Natural killer cell treated with Interleukin-12 subunit alpha and Interleukin-12 subunit beta and Interleukin-15 and Interleukin-18, amount 100 ng/mL, for 72 hours (primary cell): Measurements from ENCODE around the gene PLCL2. TPM values are rescaled to one million over a fixed set of nuclear protein-coding genes. Genes with fewer than 3 reads are reported as not detected.

Source experiments
- ATAC-seq, 2 donors: fragments of 150-1000 bp; cut with Tn5 transposase in 1 of 2; sonication (Bioruptor Pico), chemical (Tn5 transposase) in 1 of 2; 2 replicates each; pipeline ENCODE4 v1.10.0; 2021
- DNase-seq: peaks from one replicate; pipeline ENCODE4 v3.0.0; 2022; ENCODE audit warnings: low spot score
- H3K27ac Mint-ChIP-seq, 2 donors: 1 replicate in 1 of 2; 2 replicates in 1 of 2; pipeline ENCODE4 v1.8.0; 2022; ENCODE audit warnings: mixed read lengths in 2 of 2, mild to moderate bottlenecking in 1 of 2, moderate library complexity in 1 of 2
- H3K27me3 Mint-ChIP-seq, 2 donors: 1 replicate in 1 of 2; 2 replicates in 1 of 2; pipeline ENCODE4 v1.8.0; 2022; ENCODE audit warnings: mixed read lengths in 2 of 2
- H3K36me3 Mint-ChIP-seq: one replicate; pipeline ENCODE4 v1.8.0; 2022; ENCODE audit warnings: mixed read lengths
- H3K4me1 Mint-ChIP-seq, 2 donors: 1 replicate in 1 of 2; 2 replicates in 1 of 2; pipeline ENCODE4 v1.8.0; 2022; ENCODE audit warnings: low read depth in 2 of 2, mixed read lengths in 2 of 2, mild to moderate bottlenecking in 1 of 2
- H3K4me3 Mint-ChIP-seq: one replicate; pipeline ENCODE4 v1.8.0; 2022; ENCODE audit warnings: mixed read lengths
- H3K9me3 Mint-ChIP-seq: 2 replicates; pipeline ENCODE4 v1.8.0; 2022; ENCODE audit warnings: mixed read lengths
- total RNA-seq, 2 donors: library from RNA; stranded (reverse); gene quantifications; one replicate each; pipeline ENCODE4 v1.2.3, GENCODE V29; 2022

Gene PLCL2
- total RNA-seq, 2 donors from 2014 or later = 12.5 to 17.2 TPM

DNA sequence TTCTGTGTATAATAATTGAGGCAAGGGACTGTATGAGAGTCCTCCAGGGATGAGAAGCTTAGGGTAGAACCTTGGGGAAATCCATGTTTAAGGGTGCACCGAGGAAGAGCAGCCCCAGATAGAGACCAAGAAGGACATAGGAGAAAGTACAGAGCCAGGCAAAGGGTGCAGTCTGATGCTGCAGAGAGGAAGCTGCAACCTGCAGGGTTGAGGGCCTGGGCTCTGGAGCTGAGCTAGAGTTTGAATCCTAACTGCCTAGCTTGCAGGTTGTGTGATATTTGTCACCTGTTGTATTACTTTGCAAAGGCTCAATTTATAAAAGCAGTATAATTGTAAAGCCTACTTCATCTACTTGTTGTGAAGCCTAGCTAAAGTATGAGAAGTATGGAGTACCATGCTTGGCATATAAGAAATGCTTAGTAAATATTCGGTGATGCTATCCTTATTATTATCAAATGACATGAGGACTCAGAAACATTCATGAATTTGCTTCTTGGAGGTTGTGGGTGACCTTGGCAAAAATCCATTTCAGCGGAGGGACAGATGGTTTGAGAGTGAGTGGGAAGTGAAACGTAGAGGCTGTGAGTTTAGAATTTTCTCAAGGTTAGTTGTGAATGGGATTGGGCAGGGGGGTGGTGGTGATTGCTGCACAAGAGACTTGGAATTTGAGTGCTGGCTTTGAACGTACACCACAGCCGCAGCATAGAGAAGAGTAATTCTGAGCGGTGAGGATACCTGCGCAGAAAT, 43.8 kb downstream of the PLCL2 start:
- Mint-ChIP-seq H3K27me3 (no peaks in the 10 kb centered on the region), H3K9me3 (no peaks in the 10 kb centered on the region), H3K4me3 (no peak overlapping the region), H3K36me3 (no peaks in the 10 kb centered on the region), H3K4me1 (peaks cover 51 to 60% of the 10 kb centered on the region in 2 donors), H3K27ac (no peak overlapping the region)
- DNase-seq (no peak), ATAC-seq (peak in 1 of 2 donors; percentile 6)

DNA sequence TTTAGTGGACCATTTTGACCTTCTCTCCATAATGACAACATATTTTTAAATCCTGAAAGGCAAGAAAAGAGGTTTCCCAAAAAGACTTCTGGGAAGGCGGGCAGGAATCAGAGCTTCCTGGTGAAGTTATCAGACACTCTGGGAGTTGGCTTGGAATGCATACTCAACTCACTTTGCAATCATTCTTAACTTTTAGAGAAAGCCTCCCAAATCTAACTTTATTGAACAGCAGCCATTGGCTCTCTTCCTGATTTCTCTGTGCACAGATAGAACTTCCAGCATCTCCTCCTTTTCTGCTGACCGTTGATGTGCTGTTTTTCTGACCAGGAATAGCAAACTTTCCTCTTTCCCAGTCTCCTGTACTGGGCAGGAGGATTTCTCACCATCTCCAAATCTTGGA, 44.6 kb downstream of the PLCL2 start:
- Mint-ChIP-seq H3K27me3 (no peaks in the 10 kb centered on the region), H3K9me3 (no peaks in the 10 kb centered on the region), H3K4me3 (no peak overlapping the region), H3K4me1 (peaks cover 53 to 62% of the 10 kb centered on the region in 2 donors), H3K27ac (no peak overlapping the region), H3K36me3 (no peaks in the 10 kb centered on the region)
- no peak for ATAC-seq
- DNase-seq = no peak

DNA sequence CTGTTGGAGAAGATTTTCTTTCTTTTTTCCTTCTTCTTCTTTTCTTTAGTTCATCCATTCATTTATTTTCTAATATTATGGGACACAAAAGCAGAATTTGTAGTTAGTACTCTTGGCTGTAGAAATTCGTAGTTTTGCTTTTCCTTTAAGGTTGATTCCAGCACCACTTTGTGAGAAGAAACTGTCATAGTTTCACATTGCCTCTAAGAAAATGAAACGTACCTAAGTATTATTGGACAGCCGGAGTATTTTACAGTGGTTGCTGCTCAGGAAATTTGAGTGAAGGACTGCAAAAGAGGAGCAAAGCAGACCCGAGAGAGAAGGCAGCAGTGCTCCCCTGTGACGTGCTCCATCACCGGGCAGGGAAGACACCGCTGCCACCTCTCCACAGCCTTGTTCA, 48.1 kb downstream of the PLCL2 start:
- peak overlapping the region; percentile 44 to 90 for H3K27ac Mint-ChIP-seq
- peak overlapping the region; percentile 62 for H3K4me3 Mint-ChIP-seq

GRCh38 chr3:16935781-16936180, 51.0 kb downstream of the PLCL2 start:
- H3K4me1 Mint-ChIP-seq = peaks cover 60 to 78% of the 10 kb centered on the region in 2 donors
- no peaks in the 10 kb centered on the region for H3K27me3 Mint-ChIP-seq
- H3K36me3 Mint-ChIP-seq = no peaks in the 10 kb centered on the region
- no peak for DNase-seq
- H3K4me3 Mint-ChIP-seq = peak overlapping the region; percentile 61
- no peak for ATAC-seq
- H3K9me3 Mint-ChIP-seq = no peaks in the 10 kb centered on the region
- H3K27ac Mint-ChIP-seq = peak overlapping the region; percentile 43 to 73

More for the DNA sequence above, 48.1 kb downstream of the PLCL2 start:
- DNase-seq = no peak
- H3K4me1 Mint-ChIP-seq = peaks cover 69 to 84% of the 10 kb centered on the region in 2 donors
- H3K36me3 Mint-ChIP-seq = no peaks in the 10 kb centered on the region
- peak in 1 of 2 donors; percentile 60 for ATAC-seq
- H3K9me3 Mint-ChIP-seq = no peaks in the 10 kb centered on the region
- no peaks in the 10 kb centered on the region for H3K27me3 Mint-ChIP-seq

DNA sequence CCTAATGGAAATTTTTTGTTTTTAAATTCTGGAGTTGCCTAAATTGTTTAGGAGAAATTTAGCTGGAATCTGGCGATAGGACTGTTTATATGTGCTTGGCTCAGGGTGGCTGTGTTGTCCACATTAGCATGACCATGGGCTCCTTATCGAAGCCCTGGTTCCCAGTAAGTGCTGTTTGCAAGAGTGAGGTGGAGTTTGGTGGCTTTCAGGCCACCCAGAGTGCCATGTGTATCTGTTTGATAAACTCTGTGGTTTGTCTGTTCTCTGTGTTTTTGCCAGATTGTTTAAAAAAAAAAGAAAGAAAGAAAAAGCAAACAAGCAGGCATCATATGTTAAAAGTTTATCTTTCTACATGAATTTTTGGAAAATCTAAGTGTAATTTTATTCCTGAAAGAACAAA, 51.5 kb downstream of the PLCL2 start:
- no peaks in the 10 kb centered on the region for H3K9me3 Mint-ChIP-seq
- DNase-seq (no peak), ATAC-seq (peak in 1 of 2 donors; percentile 61)
- peak overlapping the region; percentile 61 for H3K4me3 Mint-ChIP-seq
- H3K36me3 Mint-ChIP-seq = no peaks in the 10 kb centered on the region
- H3K4me1 Mint-ChIP-seq = peaks cover 62 to 78% of the 10 kb centered on the region in 2 donors
- H3K27me3 Mint-ChIP-seq = no peaks in the 10 kb centered on the region
- peak overlapping the region; percentile 43 to 73 for H3K27ac Mint-ChIP-seq

DNA sequence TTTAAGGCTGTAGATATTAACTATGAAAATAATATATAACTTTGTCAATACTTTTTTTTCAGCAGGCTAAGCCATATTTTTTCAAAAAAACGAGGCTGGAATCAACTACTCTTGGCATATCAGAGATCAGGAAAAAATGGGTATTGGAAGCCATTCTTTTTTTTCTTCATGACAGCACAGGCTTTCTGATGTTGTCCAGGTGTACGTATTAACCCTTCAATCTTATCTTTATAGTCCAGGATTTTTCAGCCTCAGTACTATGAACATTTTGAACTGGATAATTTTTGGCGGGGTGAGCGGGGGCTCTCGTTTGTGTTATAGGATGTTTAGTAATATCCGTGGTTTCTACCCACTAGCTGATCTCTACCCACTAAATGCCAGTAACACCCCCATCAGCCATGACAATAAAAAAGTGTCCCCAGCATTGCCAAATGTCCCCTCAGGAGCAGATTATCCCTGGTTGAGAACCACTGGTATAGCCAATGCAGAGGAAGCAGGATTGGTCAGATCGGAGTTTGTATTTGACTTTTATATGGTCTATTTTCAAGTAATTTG, 52.0 kb downstream of the PLCL2 start:
- Mint-ChIP-seq H3K27ac (peak overlapping the region; percentile 43 to 73), H3K27me3 (no peaks in the 10 kb centered on the region), H3K4me3 (peak overlapping the region; percentile 61), H3K9me3 (no peaks in the 10 kb centered on the region), H3K36me3 (no peaks in the 10 kb centered on the region), H3K4me1 (peaks cover 64 to 78% of the 10 kb centered on the region in 2 donors)
- no peak for DNase-seq
- ATAC-seq = peak in 1 of 2 donors; percentile 53

DNA sequence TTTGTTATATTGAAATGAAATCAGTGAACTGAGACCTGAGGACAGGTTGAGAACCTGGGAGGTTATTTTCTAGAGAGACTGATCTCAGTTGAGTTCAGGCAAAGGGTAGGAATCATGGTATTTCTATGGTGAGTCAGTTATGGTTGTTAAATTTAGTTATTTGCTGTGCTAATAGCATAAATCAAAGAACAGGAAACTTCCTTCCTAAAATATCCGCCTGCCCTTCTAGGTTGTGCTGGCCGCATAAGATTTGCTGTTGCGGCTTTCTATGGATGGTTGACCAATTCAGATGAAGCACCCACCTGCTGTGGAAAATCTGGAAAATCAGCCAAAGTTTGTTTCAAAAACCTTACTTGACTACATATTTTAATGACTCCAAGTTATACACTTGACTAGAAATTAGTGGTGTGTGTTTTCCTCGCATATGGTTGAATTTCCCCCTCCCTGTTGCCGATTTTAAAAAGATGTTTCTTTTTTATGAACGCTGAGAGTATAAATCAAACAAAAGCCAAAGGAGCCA, 52.6 kb downstream of the PLCL2 start:
- no peaks in the 10 kb centered on the region for H3K27me3 Mint-ChIP-seq
- DNase-seq = no peak
- ATAC-seq = no peak
- no peak overlapping the region for H3K4me3 Mint-ChIP-seq
- H3K9me3 Mint-ChIP-seq = no peaks in the 10 kb centered on the region
- no peaks in the 10 kb centered on the region for H3K36me3 Mint-ChIP-seq
- peak overlapping the region; percentile 43 to 73 for H3K27ac Mint-ChIP-seq
- peaks cover 60 to 76% of the 10 kb centered on the region in 2 donors for H3K4me1 Mint-ChIP-seq

DNA sequence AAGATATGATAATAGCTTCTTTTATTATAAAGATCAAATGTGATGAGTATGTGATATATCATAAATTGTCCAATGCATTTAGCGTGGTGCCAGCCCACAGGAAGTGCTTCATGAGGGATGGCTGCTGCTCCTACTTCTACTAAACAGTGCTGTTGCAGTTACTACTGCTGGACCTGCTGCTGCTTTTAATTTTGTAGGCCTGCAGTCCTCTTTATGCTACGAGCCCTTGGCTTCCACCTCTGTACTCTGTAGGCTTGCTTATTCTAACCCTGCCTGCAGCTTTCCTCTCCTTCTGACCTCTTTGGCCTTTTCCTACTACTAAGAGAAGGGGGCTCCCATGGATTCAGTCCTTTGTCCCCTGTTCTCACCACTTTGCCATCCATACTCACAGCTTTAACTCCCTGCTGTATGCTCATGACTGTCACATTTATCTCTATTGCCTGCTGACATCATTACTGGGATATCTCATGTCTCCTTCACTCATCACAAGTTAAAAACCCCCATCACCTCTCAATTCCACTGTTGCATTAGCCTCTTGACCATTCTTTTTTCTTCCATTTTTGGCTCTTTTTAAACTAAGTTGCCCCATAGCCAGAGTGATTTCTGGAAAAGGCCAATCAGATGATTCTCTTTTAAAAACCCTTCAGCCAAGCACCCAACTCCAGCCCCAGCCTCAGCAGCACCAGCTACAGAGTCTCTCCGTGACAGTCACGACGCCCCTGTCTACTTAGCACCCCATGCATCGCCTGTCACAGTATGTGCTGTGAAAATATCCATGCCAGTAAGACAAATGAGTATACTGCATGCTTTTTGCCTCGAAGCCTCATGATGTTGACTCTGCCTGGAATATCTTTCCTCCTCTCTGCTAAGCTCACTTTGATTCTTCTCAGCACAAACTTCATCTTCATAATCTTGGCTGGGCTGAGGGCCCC, 56.3 kb downstream of the PLCL2 start:
- no peak for DNase-seq
- Mint-ChIP-seq H3K9me3 (no peaks in the 10 kb centered on the region), H3K27me3 (no peaks in the 10 kb centered on the region), H3K4me1 (peaks cover 50 to 70% of the 10 kb centered on the region in 2 donors), H3K36me3 (no peaks in the 10 kb centered on the region), H3K27ac (peak overlapping the region in 1 of 2 donors; percentile 24), H3K4me3 (no peak overlapping the region)
- no peak for ATAC-seq

GRCh38 chr3:16942955-16943354, 58.2 kb downstream of the PLCL2 start:
- Mint-ChIP-seq H3K9me3 (no peaks in the 10 kb centered on the region), H3K27ac (peak overlapping the region in 1 of 2 donors; percentile 21), H3K36me3 (no peaks in the 10 kb centered on the region), H3K4me1 (peaks cover 39 to 60% of the 10 kb centered on the region in 2 donors), H3K4me3 (no peak overlapping the region), H3K27me3 (no peaks in the 10 kb centered on the region)
- ATAC-seq = no peak
- DNase-seq = no peak

DNA sequence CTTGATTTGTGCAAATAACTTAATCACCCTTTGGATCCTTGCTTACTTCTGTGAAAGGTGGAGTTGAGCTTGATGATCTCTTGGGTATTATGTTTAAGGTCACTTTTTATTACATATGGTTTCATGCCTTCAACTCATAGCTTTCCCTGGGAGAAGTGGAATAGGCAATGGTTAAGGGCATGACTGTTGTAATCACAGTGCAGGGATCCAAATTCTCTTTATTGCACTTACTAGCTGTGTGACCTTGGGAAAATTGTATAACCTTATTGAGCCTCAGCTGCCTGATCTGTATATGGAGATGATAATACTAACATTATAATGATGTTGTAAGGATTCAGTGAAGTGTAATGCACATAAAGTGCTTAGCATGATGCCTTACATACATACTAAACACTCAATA, 59.1 kb downstream of the PLCL2 start:
- ATAC-seq = no peak
- Mint-ChIP-seq H3K4me3 (no peak overlapping the region), H3K27ac (no peak overlapping the region), H3K27me3 (no peaks in the 10 kb centered on the region), H3K4me1 (peaks cover 42 to 67% of the 10 kb centered on the region in 2 donors), H3K36me3 (no peaks in the 10 kb centered on the region), H3K9me3 (no peaks in the 10 kb centered on the region)
- no peak for DNase-seq

- no peak for DNase-seq
- H3K4me1 Mint-ChIP-seq = peaks cover 42 to 67% of the 10 kb centered on the region in 2 donors
These were observed 59.6 kb downstream of the PLCL2 start for GRCh38 chr3:16944356-16944755.

GRCh38 chr3:16945330-16945729, 60.6 kb downstream of the PLCL2 start:
- H3K27me3 Mint-ChIP-seq = no peaks in the 10 kb centered on the region
- DNase-seq (no peak), ATAC-seq (no peak)
- H3K4me3 Mint-ChIP-seq = no peak overlapping the region
- H3K9me3 Mint-ChIP-seq = no peaks in the 10 kb centered on the region
- no peak overlapping the region for H3K27ac Mint-ChIP-seq
- H3K4me1 Mint-ChIP-seq = peaks cover 40 to 65% of the 10 kb centered on the region in 2 donors
- no peaks in the 10 kb centered on the region for H3K36me3 Mint-ChIP-seq

More at GRCh38 chr3:16944356-16944755, 59.6 kb downstream of the PLCL2 start:
- Mint-ChIP-seq H3K27ac (no peak overlapping the region), H3K9me3 (no peaks in the 10 kb centered on the region), H3K4me3 (no peak overlapping the region), H3K36me3 (no peaks in the 10 kb centered on the region), H3K27me3 (no peaks in the 10 kb centered on the region)
- ATAC-seq = no peak

DNA sequence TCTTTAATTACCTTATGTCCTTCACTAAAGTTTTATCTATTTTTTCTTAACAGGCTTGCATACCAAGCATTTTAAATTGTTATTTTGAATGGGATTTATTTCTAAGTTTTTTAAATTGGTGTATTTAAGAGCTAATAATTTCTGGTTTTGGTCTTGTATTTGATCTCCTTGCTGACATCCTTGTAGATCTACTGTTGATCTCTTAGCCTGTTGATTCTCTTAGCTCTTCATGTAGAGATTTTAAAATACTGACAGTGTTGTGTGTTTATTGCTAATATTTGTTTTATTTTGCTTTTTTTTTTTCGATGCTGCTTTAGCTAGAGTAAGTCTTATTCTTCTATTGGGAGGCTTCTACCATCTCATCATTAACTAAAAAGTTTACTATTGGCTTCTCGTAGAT, 65.5 kb downstream of the PLCL2 start:
- peaks cover 33 to 47% of the 10 kb centered on the region in 2 donors for H3K4me1 Mint-ChIP-seq
- H3K36me3 Mint-ChIP-seq = no peaks in the 10 kb centered on the region
- ATAC-seq (no peak), DNase-seq (no peak)
- H3K9me3 Mint-ChIP-seq = no peaks in the 10 kb centered on the region
- no peak overlapping the region for H3K27ac Mint-ChIP-seq
- H3K27me3 Mint-ChIP-seq = no peaks in the 10 kb centered on the region
- no peak overlapping the region for H3K4me3 Mint-ChIP-seq
